CD8-positive, alpha-beta memory T cell (primary cell): ENCODE measurements around the gene PC. TPM values are rescaled to one million over a fixed set of nuclear protein-coding genes. Genes with fewer than 3 reads are reported as not detected.
"Not testable (repeated sequence)": the region's sequence is repeated elsewhere in the genome, so short reads cannot be mapped to it uniquely, and the experiment has no call there.

Experiments
- CTCF ChIA-PET: fragments of 350-600 bp; sonication (Branson Sonifier 250); formaldehyde crosslinking; loops from one replicate; lab custom pipeline; 2021; ENCODE audit warnings: antibody characterized with exemption; lab: Charles Lee
- POLR2A ChIA-PET: fragments of 350-600 bp; sonication (Branson Sonifier 250); formaldehyde crosslinking; loops from one replicate; lab custom pipeline; 2021; ENCODE audit warnings: antibody characterized with exemption; lab: Charles Lee
- DNase-seq, 5 donors: peaks; one replicate each; pipeline versions ENCODE4 v3.0.0 to v3.0.0-alpha.2; 2020 to 2022; ENCODE audit warnings: mixed read lengths in 1 of 5
- H3K27ac ChIP-seq: one replicate; pipeline ENCODE4 v1.7.0; 2013; ENCODE audit warnings: low read depth, mild to moderate bottlenecking, low read length, moderate library complexity
- H3K27me3 ChIP-seq: 2 replicates; pipeline ENCODE4 v1.7.0; 2013; ENCODE audit warnings: low read length, mild to moderate bottlenecking; ENCODE audit not compliant: insufficient read depth, poor library complexity, severe bottlenecking
- H3K36me3 ChIP-seq: 2 replicates; pipeline ENCODE4 v1.7.0; 2013; ENCODE audit warnings: mild to moderate bottlenecking, low read length, moderate library complexity; ENCODE audit not compliant: insufficient read depth
- H3K4me1 ChIP-seq: 2 replicates; pipeline ENCODE4 v1.7.0; 2013; ENCODE audit warnings: mild to moderate bottlenecking, low read length, moderate library complexity; ENCODE audit not compliant: insufficient read depth
- H3K4me3 ChIP-seq: 2 replicates; pipeline ENCODE4 v1.7.0; 2013; ENCODE audit warnings: mild to moderate bottlenecking, low read length
- H3K9me3 ChIP-seq: 2 replicates; pipeline ENCODE4 v1.7.0; 2013; ENCODE audit warnings: mild to moderate bottlenecking, low read length
- H3K27ac Mint-ChIP-seq, 8 donors: one replicate each; pipeline ENCODE4 v1.8.0; 2020 to 2021; ENCODE audit warnings: mixed read lengths in 8 of 8, mild to moderate bottlenecking in 6 of 8, inconsistent platforms in 3 of 8, moderate library complexity in 3 of 8
- H3K27me3 Mint-ChIP-seq, 2 donors: one replicate each; pipeline ENCODE4 v1.8.0; 2020 to 2021; ENCODE audit warnings: mixed read lengths in 2 of 2, mild to moderate bottlenecking in 1 of 2, moderate library complexity in 1 of 2
- H3K36me3 Mint-ChIP-seq, 3 donors: one replicate each; pipeline ENCODE4 v1.8.0; 2020 to 2021; ENCODE audit warnings: mixed read lengths in 3 of 3, inconsistent platforms in 1 of 3, mild to moderate bottlenecking in 1 of 3
- H3K4me1 Mint-ChIP-seq, 3 donors: one replicate each; pipeline ENCODE4 v1.8.0; 2020 to 2021; ENCODE audit warnings: mixed read lengths in 3 of 3, inconsistent platforms in 1 of 3, mild to moderate bottlenecking in 1 of 3
- H3K4me3 Mint-ChIP-seq, 7 donors: one replicate each; pipeline ENCODE4 v1.8.0; 2020 to 2021; ENCODE audit warnings: mixed read lengths in 7 of 7, mild to moderate bottlenecking in 6 of 7, moderate library complexity in 4 of 7, inconsistent platforms in 2 of 7
- H3K9me3 Mint-ChIP-seq, 5 donors: one replicate each; pipeline ENCODE4 v1.8.0; 2020 to 2022; ENCODE audit warnings: mixed read lengths in 5 of 5, mild to moderate bottlenecking in 3 of 5, moderate library complexity in 2 of 5, inconsistent platforms in 1 of 5
- polyA plus RNA-seq: library from polyadenylated mRNA; unstranded; fragments of 300-500 nt; fragmentation: Illumina TruSeq; gene quantifications from one replicate; pipeline ENCODE4 v1.2.3, GENCODE V29; 2021
- total RNA-seq, 2 experiments: library from RNA; stranded (reverse); gene quantifications; one replicate each; pipeline ENCODE4 v1.2.3, GENCODE V29; 2021

PC gene
- total and polyA plus RNA-seq, 3 experiments from 2014 or later = 6.6 to 9.6 (median 8.9) TPM

DNA sequence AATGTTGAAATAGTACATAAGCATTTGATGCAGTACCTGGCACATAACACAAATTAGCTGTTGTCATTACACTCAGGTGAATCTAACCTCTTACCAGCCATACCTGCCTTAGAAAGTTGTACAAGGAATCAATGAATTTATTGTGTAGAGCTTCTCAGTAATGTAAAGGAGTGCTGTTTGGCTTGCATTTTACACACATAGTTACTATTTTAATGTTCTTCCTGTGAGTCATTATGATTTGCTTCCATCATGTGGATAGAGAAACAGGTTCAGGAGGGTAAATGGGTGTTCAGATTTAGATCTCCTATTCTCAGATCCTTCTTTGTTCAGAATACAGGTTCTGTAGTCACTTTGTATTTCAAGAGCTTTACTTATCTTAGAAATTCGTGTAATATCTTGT is 142.5 kb downstream of the PC start:
- POLR2A ChIA-PET = no interaction called here
- Mint-ChIP-seq H3K9me3 (no peaks in the 10 kb centered on the region), H3K27ac (no peak overlapping the region), H3K4me1 (no peaks in the 10 kb centered on the region), H3K4me3 (no peak overlapping the region), H3K27me3 (no peaks in the 10 kb centered on the region), H3K36me3 (peaks cover 0 to 10% (median 3%) of the 10 kb centered on the region in 3 donors)
- H3K27ac ChIP-seq = no peak overlapping the region
- H3K36me3 ChIP-seq = no peaks in the 10 kb centered on the region
- CTCF ChIA-PET = no interaction called here
- no peak for DNase-seq
- no peaks in the 10 kb centered on the region for H3K9me3 ChIP-seq
- H3K4me3 ChIP-seq = no peak overlapping the region
- no peaks in the 10 kb centered on the region for H3K4me1 ChIP-seq
- no peaks in the 10 kb centered on the region for H3K27me3 ChIP-seq

DNA sequence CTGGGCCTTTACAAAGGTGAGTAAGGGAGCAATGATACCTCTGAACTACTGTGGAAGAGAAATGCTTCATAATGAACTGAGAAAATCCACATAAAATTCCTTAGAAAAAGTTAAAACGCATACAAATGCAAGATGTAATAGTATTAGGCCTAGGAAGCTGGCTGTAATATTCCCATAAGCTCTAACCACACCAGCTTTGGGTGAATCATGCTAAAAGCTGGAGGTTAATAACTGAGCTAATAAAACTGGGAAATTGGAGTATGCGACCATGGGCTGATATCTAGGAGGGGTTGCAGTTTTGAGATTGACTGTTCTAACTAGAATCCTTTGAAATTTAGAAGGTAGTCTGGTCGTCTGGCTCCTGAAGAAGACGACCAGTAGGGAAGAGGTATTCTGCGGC is 143.5 kb downstream of the PC start:
- no peaks in the 10 kb centered on the region for H3K27me3 Mint-ChIP-seq
- H3K36me3 Mint-ChIP-seq = peaks cover 0 to 10% (median 3%) of the 10 kb centered on the region in 3 donors
- no peaks in the 10 kb centered on the region for H3K4me1 ChIP-seq
- CTCF ChIA-PET = no interaction called here
- no peaks in the 10 kb centered on the region for H3K4me1 Mint-ChIP-seq
- H3K9me3 ChIP-seq = no peaks in the 10 kb centered on the region
- H3K27ac Mint-ChIP-seq = no peak overlapping the region
- no peak overlapping the region for H3K27ac ChIP-seq
- H3K4me3 ChIP-seq = no peak overlapping the region
- DNase-seq = no peak
- no peaks in the 10 kb centered on the region for H3K27me3 ChIP-seq
- POLR2A ChIA-PET = no interaction called here
- H3K4me3 Mint-ChIP-seq = no peak overlapping the region
- no peaks in the 10 kb centered on the region for H3K36me3 ChIP-seq
- H3K9me3 Mint-ChIP-seq = no peaks in the 10 kb centered on the region

DNA sequence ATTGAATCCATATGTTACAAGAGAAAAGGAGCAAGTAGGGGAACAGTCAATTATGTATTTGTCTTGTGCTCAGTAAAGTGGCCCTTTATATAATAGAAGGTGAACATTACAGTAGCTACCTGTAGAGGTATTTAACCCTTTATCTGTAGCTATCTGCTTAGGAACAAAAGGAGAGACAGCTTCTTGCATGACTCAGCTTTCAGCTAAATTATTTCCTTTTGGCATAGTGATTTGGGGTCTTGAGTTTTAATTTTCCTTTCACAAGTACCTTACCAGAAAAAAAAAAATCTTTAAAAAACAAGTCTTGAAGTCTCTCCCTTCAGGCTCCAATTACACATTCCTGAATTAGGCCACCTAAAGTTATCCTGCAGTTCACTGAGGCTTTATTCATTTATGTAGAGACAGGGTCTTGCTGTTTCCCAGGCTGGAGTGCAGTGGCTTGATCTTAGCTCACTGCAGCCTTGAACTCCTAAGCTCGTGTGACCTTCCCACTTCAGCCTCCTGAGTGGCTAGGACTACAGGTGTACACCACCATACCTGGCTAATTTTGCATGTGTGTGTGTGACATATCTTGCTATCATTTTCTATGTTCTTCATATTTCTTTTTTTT is 147.5 kb downstream of the PC start:
- POLR2A ChIA-PET = no interaction called here

DNA sequence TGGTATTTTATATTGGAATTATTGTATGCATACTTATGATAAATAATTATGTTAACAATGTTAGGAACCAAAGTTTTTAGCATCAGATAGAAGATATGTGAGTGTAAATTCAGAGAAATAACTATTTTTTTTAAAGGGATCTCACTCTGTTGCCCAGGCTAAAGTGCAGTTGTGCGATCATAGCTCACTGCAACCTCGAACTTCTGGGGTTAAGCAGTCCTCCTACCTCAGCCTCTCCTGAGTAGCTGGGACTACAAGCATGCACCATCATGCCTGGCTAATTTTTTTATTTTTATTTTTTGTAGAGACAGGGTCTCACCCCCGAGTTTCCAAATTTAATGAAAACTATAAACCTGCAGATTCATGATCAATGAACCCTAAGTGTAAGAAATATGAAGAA is 148.6 kb downstream of the PC start:
- Histone ChIP-seq H3K36me3 (no peaks in the 10 kb centered on the region), H3K9me3 (no peaks in the 10 kb centered on the region), H3K4me3 (no peak overlapping the region), H3K27me3 (no peaks in the 10 kb centered on the region), H3K4me1 (no peaks in the 10 kb centered on the region), H3K27ac (no peak overlapping the region)
- ChIA-PET CTCF (no interaction called here), POLR2A (no interaction called here)
- Mint-ChIP-seq H3K9me3 (no peaks in the 10 kb centered on the region), H3K27me3 (no peaks in the 10 kb centered on the region), H3K4me3 (no peak overlapping the region), H3K4me1 (no peaks in the 10 kb centered on the region), H3K27ac (no peak overlapping the region), H3K36me3 (peaks cover 0 to 18% (median 15%) of the 10 kb centered on the region in 3 donors)
- no peak for DNase-seq

More for the DNA sequence above, 147.5 kb downstream of the PC start:
- Histone ChIP-seq H3K36me3 (no peaks in the 10 kb centered on the region), H3K4me3 (no peak overlapping the region), H3K4me1 (no peaks in the 10 kb centered on the region), H3K9me3 (no peaks in the 10 kb centered on the region), H3K27ac (no peak overlapping the region), H3K27me3 (no peaks in the 10 kb centered on the region)
- no peaks in the 10 kb centered on the region for H3K27me3 Mint-ChIP-seq
- CTCF ChIA-PET = no interaction called here
- no peak for DNase-seq
- no peaks in the 10 kb centered on the region for H3K4me1 Mint-ChIP-seq
- no peaks in the 10 kb centered on the region for H3K9me3 Mint-ChIP-seq
- H3K27ac Mint-ChIP-seq = peak overlapping the region in 1 of 8 donors; percentile 5
- H3K4me3 Mint-ChIP-seq = no peak overlapping the region
- H3K36me3 Mint-ChIP-seq = peaks cover 0 to 16% (median 13%) of the 10 kb centered on the region in 3 donors

DNA sequence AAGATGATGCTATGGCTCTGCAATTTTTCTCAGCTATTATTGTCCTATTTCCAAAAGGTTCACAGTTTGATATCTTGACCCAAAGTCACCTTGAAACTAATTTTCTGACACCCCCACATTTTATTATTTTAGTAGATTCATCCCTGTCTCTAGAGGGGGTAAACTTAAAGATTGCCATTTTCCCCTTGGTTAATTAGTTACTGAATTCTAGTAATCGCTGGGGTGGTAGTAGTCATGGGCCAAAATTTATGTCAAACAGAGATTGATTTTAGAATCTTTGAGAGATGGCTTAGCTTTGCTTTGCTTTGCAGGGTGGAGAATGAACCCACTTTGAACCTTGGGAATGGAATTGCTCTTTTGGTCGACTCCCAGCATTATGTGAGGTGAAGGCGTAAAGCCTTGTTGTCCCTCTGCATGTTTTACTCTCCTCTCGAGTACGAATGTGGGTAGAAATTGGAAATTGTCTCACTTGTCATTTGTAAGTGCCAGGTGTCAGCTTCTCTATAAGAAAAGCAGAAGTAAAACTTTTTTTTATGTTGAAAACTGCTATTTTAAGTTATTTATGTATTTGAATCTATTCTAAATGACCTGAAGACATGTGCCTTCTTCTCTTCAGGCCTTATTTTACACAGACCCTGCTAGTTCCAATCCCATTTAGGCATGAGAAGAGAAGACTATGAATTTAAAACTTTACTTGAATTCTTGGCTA is 157.3 kb downstream of the PC start:
- H3K9me3 ChIP-seq = no peaks in the 10 kb centered on the region
- Mint-ChIP-seq H3K4me3 (no peak overlapping the region), H3K27ac (peak overlapping the region in 1 of 8 donors; percentile 50), H3K4me1 (no peaks in the 10 kb centered on the region), H3K36me3 (peaks cover 0 to 20% (median 16%) of the 10 kb centered on the region in 3 donors), H3K27me3 (no peaks in the 10 kb centered on the region), H3K9me3 (no peaks in the 10 kb centered on the region)
- H3K4me3 ChIP-seq = no peak overlapping the region
- no peaks in the 10 kb centered on the region for H3K27me3 ChIP-seq
- ChIA-PET CTCF (no interaction called here), POLR2A (no interaction called here)
- no peak for DNase-seq
- no peaks in the 10 kb centered on the region for H3K4me1 ChIP-seq
- H3K36me3 ChIP-seq = no peaks in the 10 kb centered on the region
- H3K27ac ChIP-seq = no peak overlapping the region

DNA sequence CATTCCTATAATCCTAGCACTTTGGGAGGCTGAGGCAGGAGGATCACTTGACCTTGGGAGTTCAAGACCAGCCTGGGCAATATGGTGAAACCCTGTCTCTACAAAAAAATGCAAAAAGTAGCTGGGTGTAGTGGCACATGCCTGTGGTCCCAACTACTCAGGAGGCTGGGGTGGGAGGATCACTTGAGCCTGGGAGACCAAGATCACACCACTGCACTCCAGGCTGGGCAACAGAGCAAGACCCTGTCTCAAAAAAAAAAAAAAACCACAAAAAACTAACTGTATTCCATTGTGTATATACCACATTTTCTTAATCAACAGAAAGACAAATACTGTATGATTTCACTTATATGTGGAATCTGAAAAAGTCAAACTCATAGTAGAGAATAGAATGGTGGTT is 158.4 kb downstream of the PC start:
- H3K36me3 ChIP-seq, H3K27me3 Mint-ChIP-seq, H3K27me3 ChIP-seq, H3K9me3 Mint-ChIP-seq, H3K4me3 ChIP-seq, DNase-seq, H3K9me3 ChIP-seq, H3K27ac ChIP-seq, H3K4me3 Mint-ChIP-seq, POLR2A ChIA-PET, H3K4me1 Mint-ChIP-seq, CTCF ChIA-PET, H3K4me1 ChIP-seq: not testable (repeated sequence)
- Mint-ChIP-seq H3K36me3 (peaks cover 0 to 16% (median 13%) of the 10 kb centered on the region in 3 donors), H3K27ac (peak overlapping the region in 1 of 8 donors; percentile 58)

Other genes starting within 250 kb of the PC start
- under 1 TPM; 0.81 to 0.84 TPM for gene SPTBN2, start 229.2 kb downstream of the PC start, total RNA-seq
- gene SPTBN2, start 229.2 kb downstream of the PC start, polyA plus RNA-seq = not detected
- gene RCE1, start 114.9 kb downstream of the PC start, total RNA-seq = 10 to 100 TPM; 34.1 to 41.2 TPM
- gene RCE1, start 114.9 kb downstream of the PC start, polyA plus RNA-seq = 32.8 TPM
- gene LRFN4, start 101.3 kb downstream of the PC start, total RNA-seq = 10 to 100 TPM; 35.5 to 42.8 TPM
- gene LRFN4, start 101.3 kb downstream of the PC start, polyA plus RNA-seq = 2.2 TPM
- not detected for gene C11orf86, start 16.9 kb upstream of the PC start, total RNA-seq
- gene C11orf86, start 16.9 kb upstream of the PC start, polyA plus RNA-seq = not detected
- gene SYT12, start 64.8 kb upstream of the PC start, total RNA-seq = not detected
- not detected for gene SYT12, start 64.8 kb upstream of the PC start, polyA plus RNA-seq
- gene RHOD, start 98.5 kb upstream of the PC start, total RNA-seq = 1 to 10 TPM; 1.7 to 1.9 TPM
- gene RHOD, start 98.5 kb upstream of the PC start, polyA plus RNA-seq = 1.1 TPM
- gene KDM2A, start 160.9 kb upstream of the PC start, total RNA-seq = 100 to 1,000 TPM; 101 to 107 TPM
- 20.4 TPM for gene KDM2A, start 160.9 kb upstream of the PC start, polyA plus RNA-seq